GM10248 (cell line): Measurements from ENCODE around the gene RAB22A.

Experiments
- CTCF ChIA-PET: fragments of 300-600 bp; sonication (Branson Sonifier 250); formaldehyde crosslinking; extraction: SDS; loops from one replicate; lab custom pipeline; 2021; ENCODE audit warnings: antibody characterized with exemption; lab: Yijun Ruan, JAX
- POLR2A ChIA-PET: fragments of 350-650 bp; sonication (Branson Sonifier 250); formaldehyde crosslinking; extraction: SDS; loops from one replicate; lab custom pipeline; 2020; ENCODE audit warnings: antibody characterized with exemption; lab: Yijun Ruan, JAX
- DNase-seq: peaks from one replicate; pipeline ENCODE4 v3.0.0; 2012; ENCODE audit errors: extremely low spot score
- CTCF ChIP-seq: IDR thresholded peaks from 2 replicates; pipeline ENCODE4 v1.5.1; 2012; ENCODE audit warnings: mild to moderate bottlenecking, low read depth; ENCODE audit errors: extremely low read depth, missing control alignments, control extremely low read depth

RAB22A gene

GRCh38 chr20:58287638-58288037, 21.9 kb upstream of the RAB22A start:
- CTCF ChIA-PET: no interaction called here
- POLR2A ChIA-PET: no interaction called here
- no peak for TF ChIP-seq CTCF
- DNase-seq: no peak

DNA sequence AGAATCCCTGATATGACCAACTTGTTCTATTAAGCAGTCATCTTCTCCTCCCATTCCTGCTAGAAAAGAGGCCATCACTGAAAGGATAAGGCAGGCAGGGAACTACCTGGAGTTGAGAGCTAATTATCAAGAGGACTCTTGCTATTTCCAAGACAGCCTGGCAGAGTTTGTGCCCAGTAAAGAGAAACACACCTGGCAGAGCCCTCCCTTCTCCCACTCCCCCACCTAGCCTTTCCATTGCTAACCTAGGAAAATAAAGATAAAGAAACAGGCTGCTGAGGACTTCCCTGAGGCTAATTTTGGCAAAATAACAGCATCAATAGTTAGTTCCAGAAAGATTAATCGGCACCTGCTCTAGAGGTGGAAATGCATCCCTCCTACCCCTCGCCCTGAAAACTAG, 20.4 kb upstream of the RAB22A start:
- DNase-seq: no peak
- ChIA-PET CTCF (interaction anchor here (1.6 to 1.8 kb wide), 2 partner anchors 10 to 28 kb away, joined by 4 to 5 read pairs; no protein-coding TSS in a partner anchor), POLR2A (no interaction called here)
- TF ChIP-seq CTCF: no peak

- ChIA-PET CTCF (interaction anchor here (0.9 to 1.6 kb wide), 2 partner anchors 39 to 155 kb away, joined by 3 read pairs; no protein-coding TSS in a partner anchor), POLR2A (no interaction called here)
- TF ChIP-seq CTCF: no peak
- DNase-seq: no peak
These were observed 16.1 kb upstream of the RAB22A start for GRCh38 chr20:58293453-58293852.

DNA sequence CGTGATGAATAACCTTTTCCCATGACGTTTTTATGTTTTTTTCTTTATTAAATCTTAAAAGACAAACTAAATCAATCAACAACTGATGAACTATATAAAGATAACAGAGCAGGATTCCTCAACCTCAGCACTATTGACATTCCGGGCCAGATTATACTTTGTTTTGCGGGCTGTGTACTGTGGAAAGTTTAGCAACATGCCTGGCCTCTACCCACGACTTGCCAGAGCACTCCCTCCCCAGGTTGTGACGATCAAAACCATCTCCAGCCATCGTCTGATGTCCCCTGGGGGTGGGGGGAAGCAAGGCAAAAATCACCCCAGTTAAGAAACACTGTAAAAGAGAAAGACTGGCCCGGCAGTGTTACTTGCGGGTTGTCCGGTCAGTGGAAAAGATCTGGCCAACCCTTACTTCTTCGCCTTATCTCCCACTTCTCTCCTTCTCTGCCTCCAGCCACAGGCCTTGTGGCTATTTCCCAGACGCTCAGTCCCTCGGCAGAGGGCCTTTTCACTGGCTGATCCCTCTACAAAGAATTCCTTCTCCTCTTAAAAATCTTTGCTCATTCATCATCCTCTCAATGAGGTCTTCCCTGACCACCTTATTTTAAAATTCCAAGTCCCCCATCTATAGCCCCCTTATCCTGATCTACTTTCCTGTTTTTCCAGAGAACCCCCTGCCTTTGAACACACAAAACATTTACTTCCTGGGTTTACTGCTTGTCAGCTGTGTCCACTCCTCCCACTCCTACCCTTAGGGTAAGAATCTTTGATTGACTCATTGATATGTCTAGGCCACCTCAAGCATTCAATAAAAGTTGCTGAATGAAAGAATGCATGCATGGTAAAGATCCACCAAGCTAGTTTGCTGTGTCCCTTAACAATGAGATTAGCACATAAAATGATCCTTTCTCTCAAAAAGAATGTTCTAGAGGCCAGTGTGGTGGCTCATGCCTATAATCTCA, 14.7 kb upstream of the RAB22A start:
- no peak for DNase-seq
- TF ChIP-seq CTCF: no peak
- CTCF ChIA-PET: interaction anchor here (1.6 kb wide), 1 partner anchor 94 kb away, joined by 4 read pairs; the partner anchor contains the start of gene VAPB
- POLR2A ChIA-PET: interaction anchor here (0.7 kb wide), 2 partner anchors 74 to 192 kb away, joined by 6 to 8 read pairs; no protein-coding TSS in a partner anchor

DNA sequence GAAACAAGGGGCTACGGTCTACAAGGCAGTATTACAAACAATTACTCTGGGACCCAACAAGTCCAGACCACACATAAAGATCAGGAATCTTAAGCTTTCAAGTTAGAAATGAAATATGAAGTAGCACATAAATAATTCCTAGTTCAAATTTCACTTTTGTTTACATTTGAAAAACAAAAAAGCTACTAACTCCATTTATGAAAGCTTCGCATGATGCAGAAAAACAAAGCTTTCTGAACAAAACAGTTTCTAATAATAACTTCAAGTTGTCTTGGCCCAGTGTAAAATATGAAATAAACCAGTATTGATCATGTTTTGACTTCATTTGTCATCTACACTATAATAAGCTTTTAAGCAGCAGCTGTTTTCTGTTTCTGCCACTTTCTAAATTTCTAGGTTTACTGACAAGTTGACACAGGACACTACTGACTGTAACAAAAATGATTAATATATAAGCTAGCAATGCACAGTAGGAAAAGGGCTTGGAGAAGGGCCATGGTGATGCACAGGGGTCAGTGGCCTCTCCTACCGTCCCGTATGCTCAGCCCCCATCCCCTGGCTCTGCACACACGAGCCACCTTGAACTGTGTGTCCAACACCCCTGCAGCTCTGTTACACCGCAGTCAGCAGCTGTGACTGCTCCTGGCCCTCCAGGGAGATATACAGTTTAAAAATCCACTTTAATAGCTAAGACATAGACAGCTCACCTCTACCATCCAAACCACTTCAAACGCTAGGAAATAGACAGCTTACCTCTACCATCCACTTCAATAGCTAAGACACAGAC, 13.3 kb upstream of the RAB22A start:
- DNase-seq: no peak
- CTCF ChIA-PET: interaction anchor here (0.7 to 2.6 kb wide), 7 partner anchors 9 to 93 kb away, joined by 3 to 9 read pairs (median 4); partner anchors contain the start of gene VAPB
- TF ChIP-seq CTCF: no peak
- POLR2A ChIA-PET: interaction anchor here (0.7 kb wide), 1 partner anchor 72 kb away, joined by 6 read pairs; no protein-coding TSS in a partner anchor

- no peak for DNase-seq
- no peak for TF ChIP-seq CTCF
- CTCF ChIA-PET: interaction anchor here (2.6 kb wide), 1 partner anchor 8 kb away, joined by 9 read pairs; no protein-coding TSS in a partner anchor
- POLR2A ChIA-PET: no interaction called here
These were observed 12.1 kb upstream of the RAB22A start for GRCh38 chr20:58297394-58297793.
